ENCODE data around the gene SLFN14.
"Not testable (repeated sequence)": the region's sequence is repeated elsewhere in the genome, so short reads cannot be mapped to it uniquely, and the experiment has no call there.

Gene SLFN14

DNA sequence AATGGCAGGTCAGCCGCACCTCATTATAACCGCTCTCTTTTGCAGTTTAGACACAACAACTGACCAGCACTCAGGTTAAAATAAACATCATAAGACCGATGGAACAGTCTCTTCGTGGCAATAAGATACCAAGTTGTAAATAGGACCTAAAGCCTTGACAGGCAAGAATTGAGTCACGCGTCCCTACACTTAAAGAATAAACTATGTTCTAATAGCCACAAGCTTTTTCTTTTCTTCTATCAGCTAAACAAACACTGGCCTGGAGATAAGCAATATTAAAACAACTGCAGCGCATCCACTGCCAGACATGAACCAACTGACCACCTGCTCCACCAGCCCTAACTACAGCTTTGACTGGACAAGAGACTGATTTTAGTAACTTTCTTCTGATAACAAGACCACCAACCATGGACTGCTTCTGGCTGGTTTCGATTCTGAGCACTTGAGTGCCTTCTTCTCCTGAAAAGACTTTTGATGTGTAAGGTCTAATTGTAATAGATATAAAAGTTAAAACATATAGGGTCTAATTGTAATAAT lies 40.6 kb downstream of the SLFN14 start:
- no peak for DNase-seq

DNA sequence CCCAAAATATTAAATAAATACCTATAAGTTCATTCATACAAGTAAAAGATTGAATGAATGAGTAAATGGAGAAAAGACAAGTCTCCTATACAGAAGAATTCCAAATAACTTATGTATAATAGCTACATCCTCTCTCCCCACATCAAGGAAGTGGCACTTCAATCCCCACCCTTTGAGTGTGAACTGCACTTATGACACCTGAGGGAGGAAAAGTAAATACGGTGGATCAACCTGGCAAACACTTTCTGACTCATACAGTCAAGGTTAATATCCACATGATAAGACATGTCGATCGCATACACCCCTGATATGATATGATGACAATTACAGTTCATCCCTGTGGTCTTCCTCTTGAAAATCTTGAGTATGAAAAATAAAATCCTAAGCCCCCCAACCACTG lies 41.2 kb downstream of the SLFN14 start:
- no peak for DNase-seq

DNA sequence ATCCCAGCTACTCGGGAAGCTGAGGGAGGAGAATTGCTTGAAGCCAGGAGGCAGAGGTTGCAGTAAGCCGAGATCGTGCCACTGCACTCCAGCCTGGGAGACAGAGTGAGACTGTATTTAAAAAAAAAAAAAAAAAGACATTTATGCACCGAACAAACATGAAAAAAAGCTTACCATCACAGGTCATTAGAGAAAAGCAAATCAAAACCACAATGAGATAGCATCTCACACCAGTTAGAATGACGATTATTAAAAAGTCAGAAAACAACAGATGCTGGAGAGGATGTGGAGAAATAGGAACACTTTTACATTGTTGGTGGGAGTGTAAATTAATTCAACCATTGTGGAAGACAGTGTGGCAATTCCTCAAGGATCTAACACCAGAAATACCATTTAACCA lies 42.2 kb downstream of the SLFN14 start:
- DNase-seq, result not testable (repeated sequence)

DNA sequence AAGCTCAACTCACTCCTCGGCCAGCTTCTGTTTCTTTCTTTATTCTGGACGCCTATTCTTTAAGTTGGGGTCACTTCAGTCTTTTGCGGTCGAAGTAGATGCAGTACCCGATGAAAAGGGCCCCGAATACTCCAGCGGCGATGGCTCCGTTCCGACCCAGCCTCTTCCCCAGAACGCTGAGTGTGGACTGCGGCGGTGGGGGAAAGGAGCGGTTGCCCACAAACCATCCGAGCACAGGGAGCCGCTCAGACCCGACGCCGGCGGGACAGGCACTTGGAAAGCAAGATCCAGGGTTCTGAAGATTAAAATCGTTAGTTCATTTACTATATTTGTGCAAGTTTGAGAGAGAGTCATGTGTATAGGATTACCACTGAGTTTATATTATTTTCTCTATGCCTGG lies 45.6 kb downstream of the SLFN14 start:
- DNase-seq, result no peak

DNA sequence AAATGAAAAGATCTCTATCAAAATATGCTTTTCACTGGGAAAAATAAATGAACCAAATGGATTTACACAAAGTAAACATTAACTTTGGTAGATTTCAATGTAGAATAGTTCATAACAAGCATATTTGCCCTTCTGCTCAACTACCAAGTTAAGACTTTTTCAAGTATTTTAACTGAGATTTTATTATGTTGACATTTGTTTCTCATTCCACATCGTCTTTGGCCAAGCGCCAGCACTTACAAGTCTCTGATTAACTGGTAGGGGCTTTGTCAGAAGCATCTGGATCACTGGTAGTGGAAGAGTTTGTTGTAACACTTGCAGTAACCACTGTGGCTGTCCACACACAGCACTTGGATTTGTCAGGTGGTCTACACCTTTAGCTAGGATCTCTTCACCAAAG lies 46.1 kb downstream of the SLFN14 start:
- no peak for DNase-seq

All from 8988T (cell line).